Prostate gland (tissue), 2 donors: ENCODE data around the gene TPCN1.

Experiments
- CTCF ChIP-seq, 4 experiments: fragments of 200-600 bp in 2 of 4; fragments of 450-650 bp in 2 of 4; sonication (generic) in 2 of 4; IDR thresholded peaks; 1 replicate in 3 of 4; 2 replicates in 1 of 4; pipeline ENCODE4 v1.5.1; 2016 to 2019; ENCODE audit warnings: antibody characterized with exemption in 4 of 4, mild to moderate bottlenecking in 2 of 4, moderate library complexity in 2 of 4
- POLR2A ChIP-seq: fragments of 450-650 bp; IDR thresholded peaks from one replicate; pipeline ENCODE4 v1.6.1; 2016; ENCODE audit warnings: antibody characterized with exemption, mild to moderate bottlenecking

- no peak for TF ChIP-seq POLR2A
- no peak for TF ChIP-seq CTCF (IDR thresholded peaks at IDR 0.05)
These were observed 32.4 kb downstream of the TPCN1 start for GRCh38 chr12:113253532-113254285.
